ENCODE data around the gene EEF1E1. TPM values are rescaled to one million over a fixed set of nuclear protein-coding genes. Genes with fewer than 3 reads are reported as not detected.

EEF1E1 gene
- total RNA-seq, 1 donor from 2014 or later, result 35.8 TPM

GRCh38 chr6:8082954-8083858 lies 19.1 kb downstream of the EEF1E1 start:
- no peak for TF ChIP-seq CTCF (IDR thresholded peaks at IDR 0.05; ENCODE audit: unreplicated experiment)
- Mint-ChIP-seq H3K36me3 (ENCODE audit: insufficient read depth) (peaks cover 24% of the 10 kb centered on the region), H3K27ac (peak overlapping the region; percentile 31)

GRCh38 chr6:8082572-8082953 lies 19.8 kb downstream of the EEF1E1 start:
- Mint-ChIP-seq H3K4me3 (ENCODE audit: low read depth) (no peak overlapping the region), H3K9me3 (ENCODE audit: low read depth) (peaks cover under 1% of the 10 kb centered on the region), H3K27me3 (no peaks in the 10 kb centered on the region), H3K36me3 (ENCODE audit: insufficient read depth) (peaks cover 19% of the 10 kb centered on the region), H3K4me1 (ENCODE audit: low read depth) (peaks cover 38% of the 10 kb centered on the region), H3K27ac (peak overlapping the region; percentile 31)
- DNase-seq (ENCODE audit: low spot score, unreplicated experiment), result no peak
- TF ChIP-seq CTCF (IDR thresholded peaks at IDR 0.05; ENCODE audit: unreplicated experiment), result no peak

More at GRCh38 chr6:8082954-8083858, 19.1 kb downstream of the EEF1E1 start:
- no peak for DNase-seq (ENCODE audit: low spot score, unreplicated experiment)
- Mint-ChIP-seq H3K27me3 (no peaks in the 10 kb centered on the region), H3K4me1 (ENCODE audit: low read depth) (peaks cover 38% of the 10 kb centered on the region), H3K9me3 (ENCODE audit: low read depth) (peaks cover 7% of the 10 kb centered on the region), H3K4me3 (ENCODE audit: low read depth) (no peak overlapping the region)

GRCh38 chr6:8080362-8081151 lies 21.8 kb downstream of the EEF1E1 start:
- Mint-ChIP-seq H3K36me3 (ENCODE audit: insufficient read depth) (peaks cover 14% of the 10 kb centered on the region), H3K27me3 (no peaks in the 10 kb centered on the region), H3K9me3 (ENCODE audit: low read depth) (peaks cover 2% of the 10 kb centered on the region), H3K4me3 (ENCODE audit: low read depth) (no peak overlapping the region), H3K4me1 (ENCODE audit: low read depth) (peaks cover 38% of the 10 kb centered on the region), H3K27ac (peak overlapping the region; percentile 84)
- no peak for DNase-seq (ENCODE audit: low spot score, unreplicated experiment)
- TF ChIP-seq CTCF (IDR thresholded peaks at IDR 0.05; ENCODE audit: unreplicated experiment), result no peak

- Mint-ChIP-seq H3K27ac (peak overlapping the region; percentile 74), H3K4me1 (ENCODE audit: low read depth) (peaks cover 42% of the 10 kb centered on the region), H3K36me3 (ENCODE audit: insufficient read depth) (peaks cover 14% of the 10 kb centered on the region), H3K4me3 (ENCODE audit: low read depth) (no peak overlapping the region), H3K27me3 (no peaks in the 10 kb centered on the region), H3K9me3 (ENCODE audit: low read depth) (peaks cover 5% of the 10 kb centered on the region)
- no peak for TF ChIP-seq CTCF (IDR thresholded peaks at IDR 0.05; ENCODE audit: unreplicated experiment)
- DNase-seq (ENCODE audit: low spot score, unreplicated experiment), result no peak
Measured at GRCh38 chr6:8079126-8079525, 23.2 kb downstream of the EEF1E1 start.

GRCh38 chr6:8077991-8078390 lies 24.4 kb downstream of the EEF1E1 start:
- H3K36me3 Mint-ChIP-seq (ENCODE audit: insufficient read depth), result peaks cover 9% of the 10 kb centered on the region
- peaks cover 39% of the 10 kb centered on the region for H3K4me1 Mint-ChIP-seq (ENCODE audit: low read depth)
- DNase-seq (ENCODE audit: low spot score, unreplicated experiment), result no peak
- no peak overlapping the region for H3K4me3 Mint-ChIP-seq (ENCODE audit: low read depth)
- H3K27me3 Mint-ChIP-seq, result no peaks in the 10 kb centered on the region
- no peak overlapping the region for H3K27ac Mint-ChIP-seq
- peaks cover 5% of the 10 kb centered on the region for H3K9me3 Mint-ChIP-seq (ENCODE audit: low read depth)
- TF ChIP-seq CTCF (IDR thresholded peaks at IDR 0.05; ENCODE audit: unreplicated experiment), result no peak
